Activated gamma-delta T cell treated with anti-CD3 and anti-CD28 coated beads, Interleukin-2, amount 50 U/mL, for 16 hours (primary cell): ENCODE data around the gene SARDH.

ENCODE experiments used
- DNase-seq: peaks from one replicate; pipeline ENCODE4 v3.0.0-alpha.2; 2020; ENCODE audit warnings: low read depth

Gene SARDH

GRCh38 chr9:133701981-133702797 lies 36.0 kb downstream of the SARDH start:
- no peak for DNase-seq

- no peak for DNase-seq
Measured at GRCh38 chr9:133701321-133701980, 36.7 kb downstream of the SARDH start.

- DNase-seq, result no peak
Measured at GRCh38 chr9:133700819-133701320, 37.3 kb downstream of the SARDH start.

GRCh38 chr9:133699546-133699945 lies 38.6 kb downstream of the SARDH start:
- no peak for DNase-seq

GRCh38 chr9:133696071-133696472 lies 42.1 kb downstream of the SARDH start:
- DNase-seq, result no peak

- no peak for DNase-seq
Measured at GRCh38 chr9:133694686-133695085, 43.5 kb downstream of the SARDH start.

- DNase-seq, result no peak
Measured at GRCh38 chr9:133693703-133694529, 44.2 kb downstream of the SARDH start.

GRCh38 chr9:133693116-133693515 lies 45.0 kb downstream of the SARDH start:
- DNase-seq, result no peak

- no peak for DNase-seq
Measured at GRCh38 chr9:133692364-133692985, 45.7 kb downstream of the SARDH start.

GRCh38 chr9:133691626-133692363 lies 46.4 kb downstream of the SARDH start:
- no peak for DNase-seq

GRCh38 chr9:133691191-133691590 lies 47.0 kb downstream of the SARDH start:
- no peak for DNase-seq

- DNase-seq, result no peak
Measured at GRCh38 chr9:133690081-133690561, 48.0 kb downstream of the SARDH start.

GRCh38 chr9:133689151-133689763 lies 48.9 kb downstream of the SARDH start:
- DNase-seq, result no peak

- no peak for DNase-seq
Measured at GRCh38 chr9:133687856-133688761, 50.0 kb downstream of the SARDH start.

GRCh38 chr9:133686642-133687575 lies 51.2 kb downstream of the SARDH start:
- no peak for DNase-seq

GRCh38 chr9:133685653-133686609 lies 52.2 kb downstream of the SARDH start:
- DNase-seq, result no peak

GRCh38 chr9:133684936-133685361 lies 53.2 kb downstream of the SARDH start:
- no peak for DNase-seq
